Esophagus muscularis mucosa (tissue), 4 donors: ENCODE measurements around the gene TRAPPC13. TPM values are rescaled to one million over a fixed set of nuclear protein-coding genes. Genes with fewer than 3 reads are reported as not detected.

Experiments
- DNase-seq: peaks from one replicate; pipeline ENCODE4 v3.0.0-alpha.2; 2017; ENCODE audit errors: extremely low spot score
- H3K27ac ChIP-seq, 4 donors: fragments of 200-600 bp; sonication (generic); replicated peaks in 1 of 4; 1 replicate in 3 of 4; 2 replicates in 1 of 4; pipeline ENCODE4 v1.5.1; 2016 to 2019; ENCODE audit warnings: mild to moderate bottlenecking in 1 of 4
- H3K27me3 ChIP-seq, 4 donors: fragments of 200-600 bp; sonication (generic); one replicate each; pipeline versions ENCODE4 v1.5.1 to v1.6.0; 2016 to 2019
- H3K36me3 ChIP-seq, 4 donors: fragments of 200-600 bp; sonication (generic); one replicate each; pipeline ENCODE4 v1.5.1; 2016 to 2019
- H3K4me1 ChIP-seq, 4 donors: fragments of 200-600 bp; sonication (generic); one replicate each; pipeline ENCODE4 v1.5.1; 2016 to 2019
- H3K4me3 ChIP-seq, 4 donors: fragments of 200-600 bp; sonication (generic); 1 replicate in 2 of 4; 2 replicates in 2 of 4; pipeline ENCODE4 v1.5.1; 2016 to 2019; ENCODE audit warnings: mild to moderate bottlenecking in 4 of 4, moderate library complexity in 1 of 4
- H3K9me3 ChIP-seq, 4 donors: fragments of 200-600 bp; sonication (generic); 1 replicate in 3 of 4; 2 replicates in 1 of 4; pipeline ENCODE4 v1.5.1; 2016 to 2019
- CTCF ChIP-seq, 3 experiments: fragments of 200-600 bp in 2 of 3; fragments of 450-650 bp in 1 of 3; sonication (generic) in 2 of 3; IDR thresholded peaks; one replicate each; pipeline ENCODE4 v1.5.1; 2017 to 2019; ENCODE audit warnings: antibody characterized with exemption in 3 of 3, mild to moderate bottlenecking in 2 of 3, moderate library complexity in 1 of 3
- EP300 ChIP-seq: sonication (generic); formaldehyde crosslinking; IDR thresholded peaks from one replicate; pipeline ENCODE4 v1.6.1; 2017; ENCODE audit warnings: antibody characterized with exemption
- POLR2A ChIP-seq: fragments of 450-650 bp; IDR thresholded peaks from one replicate; pipeline ENCODE4 v1.6.1; 2017; ENCODE audit warnings: antibody characterized with exemption, moderate library complexity, mild to moderate bottlenecking, low read depth
- POLR2AphosphoS5 ChIP-seq, 2 donors: sonication (generic); formaldehyde crosslinking; IDR thresholded peaks; one replicate each; pipeline ENCODE4 v1.6.1; 2017; ENCODE audit warnings: antibody characterized with exemption in 2 of 2
- WGBS: methylation state at CpG from one replicate; pipeline ENCODE4 v1.1.5; 2018; 5-methylcytosine and 5-hydroxymethylcytosine counted together
- intact Hi-C: fragments of 100-400 bp; cut with DNase I; formaldehyde crosslinking; loops from one replicate; pipeline ENCODE4 v1.15.1; 2023
- small RNA-seq, 3 donors: library from RNA; depleted of rRNA; stranded (forward); fragments of <200 nt; gene quantifications; one replicate each; pipeline ENCODE3, GENCODE V24; 2016
- total RNA-seq, 4 donors: library from RNA; depleted of rRNA; stranded (reverse); fragments of >200 nt; gene quantifications; one replicate each; pipeline versions ENCODE4 v1.1.0 to v1.2.1, GENCODE V29; 2016

Gene TRAPPC13
- total RNA-seq, 4 donors from 2014 or later, result 15.4 to 29.5 (median 16.7) TPM

GRCh38 chr5:65699338-65699737 is 74.5 kb downstream of the TRAPPC13 start:
- DNase-seq, result no peak
- Histone ChIP-seq H3K27me3 (no peaks in the 10 kb centered on the region), H3K4me1 (peaks cover 0 to 25% (median 14%) of the 10 kb centered on the region in 4 donors), H3K27ac (no peak overlapping the region), H3K4me3 (no peak overlapping the region), H3K36me3 (peaks cover 0 to 36% (median 18%) of the 10 kb centered on the region in 4 donors), H3K9me3 (no peaks in the 10 kb centered on the region)
- no peak for TF ChIP-seq POLR2AphosphoS5 (IDR thresholded peaks at IDR 0.05)
- intact Hi-C loops, result no loop called here
- 94% methylated on average over 4 of the region's 4 CpGs for WGBS

- no peaks in the 10 kb centered on the region for H3K9me3 ChIP-seq
- H3K27ac ChIP-seq, result no peak overlapping the region
- DNase-seq, result no peak
- 96% methylated on average over 3 of the region's 3 CpGs for WGBS
- intact Hi-C loops, result no loop called here
- no peak for TF ChIP-seq POLR2A
- no peak for TF ChIP-seq EP300
- no peak for TF ChIP-seq CTCF (IDR thresholded peaks at IDR 0.05)
- no peak for TF ChIP-seq POLR2AphosphoS5 (IDR thresholded peaks at IDR 0.05)
- H3K4me1 ChIP-seq, result peaks cover 0 to 5% (median 3%) of the 10 kb centered on the region in 4 donors
- H3K27me3 ChIP-seq, result no peaks in the 10 kb centered on the region
- H3K4me3 ChIP-seq, result no peak overlapping the region
- H3K36me3 ChIP-seq, result peaks cover 0 to 52% (median 16%) of the 10 kb centered on the region in 4 donors
These were observed 77.2 kb downstream of the TRAPPC13 start for GRCh38 chr5:65702036-65702435.

GRCh38 chr5:65704621-65705239 is 79.9 kb downstream of the TRAPPC13 start:
- Histone ChIP-seq H3K27me3 (no peaks in the 10 kb centered on the region), H3K27ac (no peak overlapping the region), H3K9me3 (no peaks in the 10 kb centered on the region), H3K36me3 (peaks cover 0 to 66% (median 23%) of the 10 kb centered on the region in 4 donors), H3K4me3 (no peak overlapping the region), H3K4me1 (no peaks in the 10 kb centered on the region)
- WGBS, result 86% methylated on average over 2 of the region's 2 CpGs
- no peak for DNase-seq
- intact Hi-C loops, result no loop called here
- TF ChIP-seq EP300 (no peak), POLR2AphosphoS5 (IDR thresholded peaks at IDR 0.05) (no peak), POLR2A (no peak), CTCF (IDR thresholded peaks at IDR 0.05) (no peak)

GRCh38 chr5:65707663-65708062 is 82.8 kb downstream of the TRAPPC13 start:
- 90% methylated on average over 4 of the region's 4 CpGs for WGBS

GRCh38 chr5:65708145-65708544 is 83.3 kb downstream of the TRAPPC13 start:
- H3K27me3 ChIP-seq, result no peaks in the 10 kb centered on the region
- H3K27ac ChIP-seq, result no peak overlapping the region
- intact Hi-C loops, result no loop called here
- peaks cover 0 to 66% (median 26%) of the 10 kb centered on the region in 4 donors for H3K36me3 ChIP-seq
- 86% methylated on average over 4 of the region's 4 CpGs for WGBS
- H3K4me3 ChIP-seq, result no peak overlapping the region
- H3K4me1 ChIP-seq, result no peaks in the 10 kb centered on the region
- no peaks in the 10 kb centered on the region for H3K9me3 ChIP-seq
- DNase-seq, result no peak
- no peak for TF ChIP-seq POLR2A
- TF ChIP-seq CTCF (IDR thresholded peaks at IDR 0.05), result no peak
- TF ChIP-seq POLR2AphosphoS5 (IDR thresholded peaks at IDR 0.05), result no peak
- TF ChIP-seq EP300, result no peak

More at GRCh38 chr5:65707663-65708062, 82.8 kb downstream of the TRAPPC13 start:
- Histone ChIP-seq H3K4me1 (no peaks in the 10 kb centered on the region), H3K27me3 (no peaks in the 10 kb centered on the region), H3K27ac (no peak overlapping the region), H3K4me3 (no peak overlapping the region), H3K36me3 (peaks cover 0 to 71% (median 28%) of the 10 kb centered on the region in 4 donors), H3K9me3 (no peaks in the 10 kb centered on the region)
- DNase-seq, result no peak
- intact Hi-C loops, result no loop called here
- no peak for TF ChIP-seq CTCF (IDR thresholded peaks at IDR 0.05)
- no peak for TF ChIP-seq EP300
- TF ChIP-seq POLR2A, result no peak
- no peak for TF ChIP-seq POLR2AphosphoS5 (IDR thresholded peaks at IDR 0.05)

Small RNA genes within 50 kb of the gene (small RNA-seq; reads per million reads assigned to genes)
- gene RNU6-540P, result 0 reads per million in 3 donors

Other genes with a start within 250 kb of the TRAPPC13 start
- gene ADAMTS6, start 143.1 kb upstream of the TRAPPC13 start, total RNA-seq, result 1 to 10 TPM; 1.4 to 4.2 (median 2.7) TPM
- gene CENPK, start 61.9 kb upstream of the TRAPPC13 start, total RNA-seq, result 1 to 10 TPM in 1 of 4 donors, under 1 TPM in 1, not detected in 2; 0.57 to 1.2 TPM
- 10 to 100 TPM; 24.4 to 48.6 (median 30.0) TPM for gene PPWD1, start 61.7 kb upstream of the TRAPPC13 start, total RNA-seq
- 10 to 100 TPM; 16.2 to 29.5 (median 17.6) TPM for gene TRIM23, start 694 bp upstream of the TRAPPC13 start, total RNA-seq
- gene SHLD3, start within 50 bp of the TRAPPC13 start, total RNA-seq, result 1 to 10 TPM in 3 of 4 donors, under 1 TPM in 1; 0.86 to 3.3 (median 2.2) TPM
- 10 to 100 TPM; 11.4 to 16.5 (median 14.4) TPM for gene SGTB, start 97.1 kb downstream of the TRAPPC13 start, total RNA-seq
- 10 to 100 TPM in 1 of 4 donors, 1 to 10 TPM in 3; 8.7 to 11.9 (median 9.1) TPM for gene NLN, start 97.2 kb downstream of the TRAPPC13 start, total RNA-seq